ENCODE results near the gene NPRL2.

NPRL2 gene

GRCh38 chr3:50340147-50340447 is 10.5 kb downstream of the NPRL2 start:
- TF ChIP-seq YY1 (IDR thresholded peaks at IDR 0.05; ENCODE audit: low read depth) = no peak
- TF ChIP-seq NFIC (IDR thresholded peaks at IDR 0.05) = no peak
- TF ChIP-seq USF1 (IDR thresholded peaks at IDR 0.05) = no peak

- TF ChIP-seq MAX (IDR thresholded peaks at IDR 0.05) (no peak), TCF12 (IDR thresholded peaks at IDR 0.05; ENCODE audit: low read depth) (no peak), REST (IDR thresholded peaks at IDR 0.05; ENCODE audit: low read depth) (no peak), TAF1 (IDR thresholded peaks at IDR 0.05; ENCODE audit: low read depth) (no peak), CREB1 (IDR thresholded peaks at IDR 0.05; ENCODE audit: low read depth) (no peak), EP300 (IDR thresholded peaks at IDR 0.05; ENCODE audit: borderline replicate concordance) (no peak), RAD21 (IDR thresholded peaks at IDR 0.05; ENCODE audit: low read depth) (no peak), YY1 (IDR thresholded peaks at IDR 0.05; ENCODE audit: low read depth) (no peak), TEAD4 (IDR thresholded peaks at IDR 0.05) (no peak), FOXM1 (IDR thresholded peaks at IDR 0.05; ENCODE audit: borderline replicate concordance, low read depth) (no peak)
These were observed 11.0 kb downstream of the NPRL2 start for GRCh38 chr3:50339485-50340146.

- TF ChIP-seq CREB1 (IDR thresholded peaks at IDR 0.05; ENCODE audit: low read depth) (no peak), CEBPB (IDR thresholded peaks at IDR 0.05) (no peak), MAX (IDR thresholded peaks at IDR 0.05) (no peak)
These were observed 11.6 kb downstream of the NPRL2 start for GRCh38 chr3:50338965-50339364.

- no peak; the same call in 1 of the 2 replicates for TF ChIP-seq TCF12 (IDR thresholded peaks at IDR 0.05; ENCODE audit: low read depth)
- 0 out of 2 replicates have a peak, but pooled peaks have one; percentile 18 for TF ChIP-seq FOXM1 (IDR thresholded peaks at IDR 0.05; ENCODE audit: borderline replicate concordance, low read depth)
- peak; percentile 28; the same call in 1 of the 2 replicates for TF ChIP-seq ZBTB7A (IDR thresholded peaks at IDR 0.05; ENCODE audit: low read depth)
- TF ChIP-seq MAX (IDR thresholded peaks at IDR 0.05) = peak; percentile 94
- TF ChIP-seq EGR1 (IDR thresholded peaks at IDR 0.05) = peak; percentile 87
- TF ChIP-seq TEAD4 (IDR thresholded peaks at IDR 0.05) = 0 out of 2 replicates have a peak, but pooled peaks have one; percentile 7
- no peak; the same call in none of the 2 replicates for TF ChIP-seq CREB1 (IDR thresholded peaks at IDR 0.05; ENCODE audit: low read depth)
- no peak for TF ChIP-seq RAD21 (IDR thresholded peaks at IDR 0.05; ENCODE audit: low read depth)
- TF ChIP-seq CEBPB (IDR thresholded peaks at IDR 0.05) = no peak
- no peak; the same call in 1 of the 2 replicates for TF ChIP-seq YY1 (IDR thresholded peaks at IDR 0.05; ENCODE audit: low read depth)
- no peak for TF ChIP-seq EP300 (IDR thresholded peaks at IDR 0.05; ENCODE audit: borderline replicate concordance)
- TF ChIP-seq TAF1 (IDR thresholded peaks at IDR 0.05; ENCODE audit: low read depth) = peak; percentile 73
- 0 out of 2 replicates have a peak, but pooled peaks have one; percentile 10 for TF ChIP-seq NFIC (IDR thresholded peaks at IDR 0.05)
- no peak for TF ChIP-seq REST (IDR thresholded peaks at IDR 0.05; ENCODE audit: low read depth)
These were observed 13.3 kb downstream of the NPRL2 start for GRCh38 chr3:50337175-50337861.

- no peak; the same call in 1 of the 2 replicates for TF ChIP-seq CEBPB (IDR thresholded peaks at IDR 0.05)
- TF ChIP-seq MAX (IDR thresholded peaks at IDR 0.05) = no peak
- TF ChIP-seq EGR1 (IDR thresholded peaks at IDR 0.05) = no peak
- no peak; the same call in 1 of the 2 replicates for TF ChIP-seq TCF12 (IDR thresholded peaks at IDR 0.05; ENCODE audit: low read depth)
- no peak for TF ChIP-seq REST (IDR thresholded peaks at IDR 0.05; ENCODE audit: low read depth)
- TF ChIP-seq YY1 (IDR thresholded peaks at IDR 0.05; ENCODE audit: low read depth) = no peak
- TF ChIP-seq EP300 (IDR thresholded peaks at IDR 0.05; ENCODE audit: borderline replicate concordance) = no peak
- TF ChIP-seq USF1 (IDR thresholded peaks at IDR 0.05) = no peak
- TF ChIP-seq TEAD4 (IDR thresholded peaks at IDR 0.05) = no peak
- no peak for TF ChIP-seq NFIC (IDR thresholded peaks at IDR 0.05)
- no peak for TF ChIP-seq TAF1 (IDR thresholded peaks at IDR 0.05; ENCODE audit: low read depth)
- no peak for TF ChIP-seq RAD21 (IDR thresholded peaks at IDR 0.05; ENCODE audit: low read depth)
- TF ChIP-seq ZBTB7A (IDR thresholded peaks at IDR 0.05; ENCODE audit: low read depth) = no peak
- no peak for TF ChIP-seq CREB1 (IDR thresholded peaks at IDR 0.05; ENCODE audit: low read depth)
- TF ChIP-seq FOXM1 (IDR thresholded peaks at IDR 0.05; ENCODE audit: borderline replicate concordance, low read depth) = no peak
These were observed 14.0 kb downstream of the NPRL2 start for GRCh38 chr3:50336452-50337174.

All from Ishikawa (cell line).